ENCODE measurements around the gene DBP.
A peak's percentile ranks its signal among the peaks of the same experiment; 100 is the strongest.

The DBP gene

GRCh38 chr19:48654299-48655059 lies 17.3 kb upstream of the DBP start:
- no peak for DNase-seq (ENCODE audit: low spot score)

DNA sequence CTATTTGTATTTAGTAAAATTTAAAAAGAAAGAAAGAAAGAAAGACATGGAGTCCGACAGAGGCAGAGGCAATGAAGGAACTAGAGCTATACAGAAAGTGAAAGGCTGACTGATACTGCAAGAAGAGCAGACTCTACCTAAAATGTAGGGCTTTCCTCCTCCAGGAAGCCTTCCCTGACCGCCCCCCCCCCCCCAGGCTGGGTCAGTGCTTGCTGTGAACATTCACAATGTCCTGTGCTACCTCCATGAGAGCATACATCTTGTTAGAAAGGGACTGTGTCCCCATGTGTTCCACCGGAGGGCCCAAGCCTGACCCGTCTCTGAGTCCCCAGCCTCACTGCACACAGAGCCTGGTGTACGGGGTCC lies 14.5 kb upstream of the DBP start:
- no peak for DNase-seq (ENCODE audit: low spot score)
- TF ChIP-seq, protein P1, sequence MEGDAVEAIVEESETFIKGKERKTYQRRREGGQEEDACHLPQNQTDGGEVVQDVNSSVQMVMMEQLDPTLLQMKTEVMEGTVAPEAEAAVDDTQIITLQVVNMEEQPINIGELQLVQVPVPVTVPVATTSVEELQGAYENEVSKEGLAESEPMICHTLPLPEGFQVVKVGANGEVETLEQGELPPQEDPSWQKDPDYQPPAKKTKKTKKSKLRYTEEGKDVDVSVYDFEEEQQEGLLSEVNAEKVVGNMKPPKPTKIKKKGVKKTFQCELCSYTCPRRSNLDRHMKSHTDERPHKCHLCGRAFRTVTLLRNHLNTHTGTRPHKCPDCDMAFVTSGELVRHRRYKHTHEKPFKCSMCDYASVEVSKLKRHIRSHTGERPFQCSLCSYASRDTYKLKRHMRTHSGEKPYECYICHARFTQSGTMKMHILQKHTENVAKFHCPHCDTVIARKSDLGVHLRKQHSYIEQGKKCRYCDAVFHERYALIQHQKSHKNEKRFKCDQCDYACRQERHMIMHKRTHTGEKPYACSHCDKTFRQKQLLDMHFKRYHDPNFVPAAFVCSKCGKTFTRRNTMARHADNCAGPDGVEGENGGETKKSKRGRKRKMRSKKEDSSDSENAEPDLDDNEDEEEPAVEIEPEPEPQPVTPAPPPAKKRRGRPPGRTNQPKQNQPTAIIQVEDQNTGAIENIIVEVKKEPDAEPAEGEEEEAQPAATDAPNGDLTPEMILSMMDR (IDR thresholded peaks at IDR 0.05; ENCODE audit: extremely low read depth, missing control alignments), result no peak

More at GRCh38 chr19:48654299-48655059, 17.3 kb upstream of the DBP start:
- TF ChIP-seq, protein P1 (IDR thresholded peaks at IDR 0.05; ENCODE audit: extremely low read depth, missing control alignments), result no peak

- no peak for DNase-seq (ENCODE audit: low spot score)
- TF ChIP-seq, protein P1 (IDR thresholded peaks at IDR 0.05; ENCODE audit: extremely low read depth, missing control alignments), result no peak
Measured at GRCh38 chr19:48650974-48651682, 13.9 kb upstream of the DBP start.

DNA sequence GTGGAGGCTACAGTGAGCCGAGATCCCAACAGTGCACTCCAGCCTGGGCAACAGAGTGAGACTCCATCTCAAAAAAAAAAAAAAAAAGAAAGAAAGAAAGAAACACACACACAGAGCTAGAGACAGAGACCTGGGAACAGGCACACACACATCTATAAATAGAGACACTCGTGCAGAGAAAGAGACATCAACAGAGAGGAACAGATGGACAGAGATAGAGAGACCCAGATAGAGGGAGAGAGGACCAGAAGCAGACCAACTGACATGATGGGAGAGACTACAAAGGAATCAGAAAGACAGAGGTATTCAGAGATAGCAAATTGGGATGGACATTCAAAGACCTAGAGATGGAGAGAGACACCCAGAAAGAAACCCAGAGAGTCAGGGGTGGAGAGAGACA lies 11.0 kb upstream of the DBP start:
- DNase-seq (ENCODE audit: low spot score), result no peak
- TF ChIP-seq, protein P1 (IDR thresholded peaks at IDR 0.05; ENCODE audit: extremely low read depth, missing control alignments), result no peak

GRCh38 chr19:48646722-48647216 lies 9.6 kb upstream of the DBP start:
- TF ChIP-seq, protein P1 (IDR thresholded peaks at IDR 0.05; ENCODE audit: extremely low read depth, missing control alignments), result no peak
- DNase-seq (ENCODE audit: low spot score), result no peak

DNA sequence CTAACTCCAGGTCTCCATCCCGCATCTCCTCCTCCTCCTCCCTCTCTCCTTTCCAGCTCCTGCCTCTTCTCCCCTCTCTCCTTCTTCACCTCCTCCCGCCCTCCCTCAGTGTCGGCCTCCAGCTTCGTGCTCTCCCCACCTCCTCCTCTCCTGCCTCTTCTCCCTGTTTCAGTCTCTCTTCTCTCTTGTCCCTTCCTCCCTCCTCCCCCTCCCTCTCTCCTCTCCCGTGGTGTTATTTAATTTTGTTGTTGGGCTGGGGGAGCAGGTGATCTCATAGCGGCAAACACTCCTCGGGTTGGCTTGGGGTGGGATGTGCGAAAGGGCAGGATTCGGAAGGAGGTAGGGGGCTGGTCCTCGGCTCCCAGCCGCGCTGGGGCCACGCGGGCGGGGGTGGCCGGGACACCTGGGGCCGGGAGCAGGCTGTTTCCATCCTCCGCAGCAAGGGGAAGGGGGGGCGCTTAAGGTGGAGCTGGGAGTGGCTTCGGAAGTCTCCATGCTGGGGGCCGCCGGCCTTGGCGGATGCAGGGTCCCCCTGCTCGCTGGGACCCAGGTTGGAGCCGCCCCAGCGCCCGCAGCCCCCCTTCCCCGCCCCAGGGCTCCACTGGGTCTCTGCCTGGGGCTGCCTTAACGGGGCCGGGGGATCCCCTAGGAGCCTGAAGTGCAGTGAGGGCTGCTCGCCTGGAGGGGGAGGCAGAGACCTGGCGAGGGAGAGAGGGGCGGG lies 9.0 kb upstream of the DBP start, which contains the start of gene CA11:
TSS of gene CA11 (minus strand) at position 187 of the 721 bp plus-strand sequence. CDS start 555 bp downstream, outside the sequence.
- TF ChIP-seq, protein P1 (IDR thresholded peaks at IDR 0.05; ENCODE audit: extremely low read depth, missing control alignments), result peak; percentile 86
- peak; percentile 92 for DNase-seq (ENCODE audit: low spot score)
